ENCODE data around the gene PSTPIP2.

The PSTPIP2 gene

GRCh38 chr18:46080156-46080555 is 8.1 kb upstream of the PSTPIP2 start:
- Histone ChIP-seq H4K20me1 (ENCODE audit: insufficient read depth, low read length, poor library complexity, severe bottlenecking) (peaks cover 5% of the 10 kb centered on the region), H3K9ac (ENCODE audit: low read depth, low read length, poor library complexity, severe bottlenecking) (no peak overlapping the region), H3K36me3 (ENCODE audit: insufficient read depth, low read length) (peaks cover 50% of the 10 kb centered on the region), H3F3A (ENCODE audit: low read depth) (peaks cover 7% of the 10 kb centered on the region; the same call in 1 of the 2 replicates), H3K4me1 (ENCODE audit: insufficient read depth, low read length, poor library complexity, severe bottlenecking) (no peaks in the 10 kb centered on the region), H3K4me3 (ENCODE audit: low read length, poor library complexity, severe bottlenecking) (no peak overlapping the region), H3K9me3 (ENCODE audit: insufficient read depth, low read depth, low read length) (no peaks in the 10 kb centered on the region), H3K9me2 (replicated peaks; ENCODE audit: low read depth, low read length) (no peaks in the 10 kb centered on the region), H3K79me2 (ENCODE audit: insufficient read depth, low read length) (no peaks in the 10 kb centered on the region), H2AFZ (ENCODE audit: low read length) (no peak overlapping the region), H3K27me3 (ENCODE audit: insufficient read depth, low read length, poor library complexity, severe bottlenecking) (no peaks in the 10 kb centered on the region), H3K4me2 (ENCODE audit: low read depth, low read length, poor library complexity, severe bottlenecking) (no peak overlapping the region)
- no peak for TF ChIP-seq EZH2phosphoT487 (IDR thresholded peaks at IDR 0.05; ENCODE audit: borderline replicate concordance)
- TF ChIP-seq CTCF (conservative IDR thresholded peaks at IDR 0.05; ENCODE audit: low read length): no peak

DNA sequence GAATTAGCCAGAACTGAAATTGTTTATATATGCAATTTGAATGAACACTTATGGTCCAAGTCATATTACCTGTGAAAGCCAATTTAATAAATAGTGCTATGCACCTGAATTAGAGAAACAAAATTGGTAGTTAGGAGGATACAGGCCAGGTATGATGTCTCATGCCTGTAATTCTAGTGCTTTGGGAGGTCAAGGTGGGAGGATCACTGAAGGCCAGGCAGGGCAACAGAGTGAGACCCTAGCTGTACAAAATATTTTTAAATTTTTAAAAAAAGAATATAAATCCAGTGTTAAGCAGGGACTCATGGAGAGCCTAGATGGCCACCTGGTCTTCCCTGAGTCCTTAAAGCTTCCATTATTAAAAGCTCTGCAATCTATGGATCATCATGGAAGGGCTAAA is 7.3 kb upstream of the PSTPIP2 start:
- Histone ChIP-seq H3K4me2 (ENCODE audit: low read depth, low read length, poor library complexity, severe bottlenecking) (no peak overlapping the region), H3K9me3 (ENCODE audit: insufficient read depth, low read depth, low read length) (no peaks in the 10 kb centered on the region), H3K9me2 (replicated peaks; ENCODE audit: low read depth, low read length) (no peaks in the 10 kb centered on the region), H3K79me2 (ENCODE audit: insufficient read depth, low read length) (no peaks in the 10 kb centered on the region), H3K4me1 (ENCODE audit: insufficient read depth, low read length, poor library complexity, severe bottlenecking) (no peaks in the 10 kb centered on the region), H2AFZ (ENCODE audit: low read length) (no peak overlapping the region), H3F3A (ENCODE audit: low read depth) (no peaks in the 10 kb centered on the region), H4K20me1 (ENCODE audit: insufficient read depth, low read length, poor library complexity, severe bottlenecking) (no peaks in the 10 kb centered on the region), H3K9ac (ENCODE audit: low read depth, low read length, poor library complexity, severe bottlenecking) (no peak overlapping the region), H3K36me3 (ENCODE audit: insufficient read depth, low read length) (peaks cover 42% of the 10 kb centered on the region), H3K27me3 (ENCODE audit: insufficient read depth, low read length, poor library complexity, severe bottlenecking) (no peaks in the 10 kb centered on the region), H3K4me3 (ENCODE audit: low read length, poor library complexity, severe bottlenecking) (no peak overlapping the region)
- no peak for TF ChIP-seq CTCF (conservative IDR thresholded peaks at IDR 0.05; ENCODE audit: low read length)

- Histone ChIP-seq H3K36me3 (ENCODE audit: insufficient read depth, low read length) (no peaks in the 10 kb centered on the region; the same call in 1 of the 2 replicates), H3K4me1 (ENCODE audit: insufficient read depth, low read length, poor library complexity, severe bottlenecking) (peaks cover 7% of the 10 kb centered on the region), H2AFZ (ENCODE audit: low read length) (no peak overlapping the region), H3K4me3 (ENCODE audit: low read length, poor library complexity, severe bottlenecking) (peak overlapping the region; percentile 11), H3K4me2 (ENCODE audit: low read depth, low read length, poor library complexity, severe bottlenecking) (peak overlapping the region; percentile 36), H3K9me3 (ENCODE audit: insufficient read depth, low read depth, low read length) (no peaks in the 10 kb centered on the region), H3K27me3 (ENCODE audit: insufficient read depth, low read length, poor library complexity, severe bottlenecking) (no peaks in the 10 kb centered on the region), H3K9me2 (replicated peaks; ENCODE audit: low read depth, low read length) (no peaks in the 10 kb centered on the region), H3F3A (ENCODE audit: low read depth) (no peaks in the 10 kb centered on the region), H3K9ac (ENCODE audit: low read depth, low read length, poor library complexity, severe bottlenecking) (no peak overlapping the region), H4K20me1 (ENCODE audit: insufficient read depth, low read length, poor library complexity, severe bottlenecking) (no peaks in the 10 kb centered on the region), H3K79me2 (ENCODE audit: insufficient read depth, low read length) (no peaks in the 10 kb centered on the region)
- TF ChIP-seq CTCF (conservative IDR thresholded peaks at IDR 0.05; ENCODE audit: low read length): peak; percentile 73
- no peak for TF ChIP-seq EZH2phosphoT487 (IDR thresholded peaks at IDR 0.05; ENCODE audit: borderline replicate concordance)
Observed at GRCh38 chr18:46073474-46074331, 1.6 kb upstream of the PSTPIP2 start.
